HG03108 (cell line): ENCODE results near the gene AURKB.
A peak's percentile ranks its signal among the peaks of the same experiment; 100 is the strongest.
"Not testable (repeated sequence)": the region's sequence is repeated elsewhere in the genome, so short reads cannot be mapped to it uniquely, and the experiment has no call there.

ENCODE experiments used
- ATAC-seq: cut with Tn5 transposase; IDR thresholded peaks from one replicate; pipeline ENCODE4 v1.9.1; 2021; ENCODE audit warnings: moderate library complexity; ENCODE audit not compliant: unreplicated experiment

Gene AURKB

DNA sequence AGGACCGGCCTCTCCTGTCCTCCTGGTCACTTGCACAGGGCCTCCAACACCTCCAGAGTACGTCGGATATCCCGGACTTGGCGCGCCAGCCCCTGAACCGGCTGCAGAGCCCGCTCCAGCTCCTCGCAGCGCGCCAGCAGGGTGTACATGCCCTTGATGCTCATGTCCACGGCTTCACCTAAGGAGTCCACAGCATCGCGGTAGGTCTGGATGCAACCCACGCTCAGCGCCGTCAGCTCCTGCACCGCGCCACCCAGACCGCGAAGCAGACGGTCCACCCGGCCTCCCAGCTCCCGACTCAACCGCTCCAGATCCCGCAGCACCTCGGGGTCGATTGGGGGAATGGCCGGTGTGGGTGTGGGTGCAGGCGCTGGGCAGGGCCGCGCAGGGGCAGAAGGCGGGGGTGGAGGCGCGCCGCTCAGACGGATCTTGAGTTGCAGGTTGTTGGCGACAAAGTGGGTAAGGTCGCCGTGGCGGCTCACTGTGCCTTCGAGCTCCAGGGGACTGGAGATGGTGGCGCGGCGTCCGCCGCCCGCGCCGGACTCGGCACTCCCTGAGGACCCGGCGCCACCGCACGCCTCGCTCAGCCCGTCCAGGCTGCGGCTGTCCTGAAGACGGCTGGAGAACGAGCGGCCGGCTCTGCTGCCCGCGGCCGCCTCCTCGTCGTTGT lies 21.2 kb downstream of the AURKB start:
- ATAC-seq: no peak

DNA sequence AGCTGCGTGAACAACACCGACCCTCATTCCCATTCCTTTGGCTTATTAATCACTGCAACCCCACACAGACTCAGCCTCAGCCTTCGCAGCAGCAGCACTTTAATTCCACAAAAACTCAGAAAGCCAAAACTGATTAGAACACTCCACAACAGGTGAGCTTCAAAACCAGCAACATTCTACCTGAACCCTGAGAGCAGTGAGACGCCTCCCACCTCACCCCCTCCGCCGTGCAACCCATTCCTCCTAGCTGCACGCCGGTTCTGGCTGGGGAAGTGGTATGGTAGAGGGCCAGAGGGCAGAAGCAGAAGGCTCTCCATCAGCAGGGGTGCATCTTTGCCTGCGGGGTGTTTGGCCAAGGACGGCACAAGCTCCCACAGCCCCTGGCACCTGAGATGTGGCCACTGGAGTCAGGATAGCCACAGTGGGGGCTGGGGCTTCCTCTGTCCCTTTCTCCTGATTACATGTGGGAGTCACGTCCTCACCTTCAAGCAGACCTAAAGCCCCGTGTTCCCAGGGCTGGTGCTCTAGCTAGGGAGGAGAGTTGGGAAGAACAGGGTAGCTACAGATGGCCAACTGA lies 22.0 kb downstream of the AURKB start:
- no peak for ATAC-seq

DNA sequence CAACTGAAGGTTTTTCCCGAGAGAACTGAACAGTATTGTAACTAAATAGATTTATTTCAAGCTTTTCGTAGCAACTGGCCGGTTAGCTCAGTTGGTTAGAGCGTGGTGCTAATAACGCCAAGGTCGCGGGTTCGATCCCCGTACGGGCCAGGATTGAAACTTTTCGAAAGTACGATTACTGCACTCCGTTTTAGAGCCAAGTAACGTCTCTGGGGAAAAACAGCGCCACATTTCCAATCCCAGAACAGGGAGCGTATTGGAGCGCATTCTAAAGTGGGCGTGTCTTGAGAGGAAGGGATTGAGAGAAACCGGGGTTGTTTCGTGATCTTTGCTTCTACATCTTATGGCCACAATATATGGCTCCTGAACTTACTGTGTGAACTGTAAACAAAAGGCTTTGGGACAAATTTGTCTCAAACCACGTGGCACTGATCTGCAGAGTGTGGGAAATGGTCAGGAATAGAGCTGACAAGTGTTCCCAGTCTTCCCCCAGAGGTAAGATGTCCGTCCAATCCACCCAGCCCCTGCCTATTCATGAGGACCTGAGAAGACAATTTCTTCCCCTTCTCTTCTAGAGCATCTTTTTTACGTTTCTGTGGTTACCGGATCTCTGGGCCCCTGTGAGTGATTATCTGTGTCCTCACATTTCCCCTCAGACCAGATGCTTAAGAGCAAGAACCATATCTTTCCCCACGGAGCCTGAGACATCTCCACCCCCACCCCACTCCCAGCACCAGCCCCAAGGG lies 22.7 kb downstream of the AURKB start:
- no peak for ATAC-seq

DNA sequence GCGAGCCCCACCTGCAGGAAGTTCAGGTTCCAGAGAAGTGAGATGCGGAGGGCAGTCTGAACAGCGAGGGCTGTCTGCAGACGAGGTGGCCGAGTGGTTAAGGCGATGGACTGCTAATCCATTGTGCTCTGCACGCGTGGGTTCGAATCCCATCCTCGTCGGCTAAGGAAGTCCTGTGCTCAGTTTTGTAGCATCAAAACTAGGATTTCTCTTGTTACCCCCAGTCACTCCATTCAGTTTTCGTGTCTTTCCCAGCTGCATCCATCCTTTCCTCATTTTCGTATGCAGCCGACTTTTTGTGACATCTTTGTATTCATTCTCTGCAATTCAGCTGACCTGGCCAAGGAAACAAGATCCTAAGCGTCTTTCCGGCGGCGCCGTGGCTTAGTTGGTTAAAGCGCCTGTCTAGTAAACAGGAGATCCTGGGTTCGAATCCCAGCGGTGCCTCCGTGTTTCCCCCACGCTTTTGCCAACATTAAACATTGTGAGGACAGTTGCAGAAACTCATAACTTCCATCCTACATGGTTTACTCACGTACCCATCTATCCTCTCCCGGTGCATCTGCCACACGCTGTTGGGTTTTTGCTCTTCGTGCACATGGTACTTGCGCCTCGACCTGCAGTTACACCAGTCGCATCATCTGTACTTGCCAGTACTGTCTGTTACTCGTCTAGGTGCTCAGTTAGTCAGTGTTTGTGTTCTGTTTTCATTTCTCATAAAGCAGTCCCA lies 23.4 kb downstream of the AURKB start:
- peak; percentile 21 for ATAC-seq

DNA sequence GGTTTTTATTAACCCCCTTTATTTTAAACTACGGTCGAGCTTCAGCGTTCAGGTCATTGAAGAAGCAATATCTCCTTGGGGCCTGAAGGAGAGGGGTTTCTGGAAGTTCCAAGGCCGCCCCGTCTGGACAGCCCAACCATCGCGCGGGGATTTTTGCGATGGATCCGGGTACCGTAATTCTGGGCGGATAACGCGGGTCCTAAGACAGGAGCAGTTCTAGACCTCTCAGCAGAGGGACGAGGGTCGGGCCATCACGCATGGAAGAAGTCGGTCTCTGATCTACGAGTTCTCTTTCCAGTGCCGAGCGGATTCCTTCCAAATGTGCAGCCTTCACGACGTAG lies 24.0 kb downstream of the AURKB start:
- ATAC-seq: no peak

DNA sequence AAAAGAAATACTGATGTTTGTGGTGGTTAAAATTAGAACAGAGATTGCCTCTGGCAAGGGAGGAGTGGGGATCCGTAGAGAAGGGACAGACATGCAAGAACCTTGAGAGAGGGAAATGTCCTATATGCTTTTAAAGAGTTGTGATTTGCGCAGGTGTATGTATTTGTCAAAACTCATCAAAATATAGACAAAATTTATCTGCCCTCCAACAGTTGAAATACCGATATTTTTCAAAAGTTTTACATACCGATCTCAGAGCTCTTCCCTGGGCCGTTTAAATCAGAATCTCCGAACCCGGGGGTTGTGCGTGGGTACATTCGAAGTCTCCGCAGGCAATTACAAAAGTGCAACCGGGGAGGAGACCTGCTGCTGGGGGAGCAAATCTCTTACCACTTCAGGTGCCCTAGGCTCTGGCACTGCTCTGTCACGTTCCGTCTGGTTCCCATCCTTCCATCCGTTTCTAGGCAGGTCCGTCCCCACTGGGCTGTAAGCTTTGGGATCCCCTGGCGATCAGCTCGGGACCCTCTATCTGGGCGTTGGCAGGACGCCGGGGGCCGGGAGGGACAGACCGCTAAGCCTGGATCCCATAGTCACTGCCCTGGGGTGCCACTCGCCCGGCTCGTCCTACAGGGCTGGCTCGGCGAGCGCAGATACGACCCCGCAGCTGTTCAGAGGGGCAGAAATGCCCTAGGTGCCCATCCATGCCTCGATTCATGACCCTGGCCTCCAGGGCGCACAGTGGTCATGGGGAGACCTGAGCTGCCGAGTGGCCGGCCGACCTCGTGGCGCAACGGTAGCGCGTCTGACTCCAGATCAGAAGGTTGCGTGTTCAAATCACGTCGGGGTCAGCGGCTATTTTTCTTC lies 24.6 kb downstream of the AURKB start:
- ATAC-seq: no peak

DNA sequence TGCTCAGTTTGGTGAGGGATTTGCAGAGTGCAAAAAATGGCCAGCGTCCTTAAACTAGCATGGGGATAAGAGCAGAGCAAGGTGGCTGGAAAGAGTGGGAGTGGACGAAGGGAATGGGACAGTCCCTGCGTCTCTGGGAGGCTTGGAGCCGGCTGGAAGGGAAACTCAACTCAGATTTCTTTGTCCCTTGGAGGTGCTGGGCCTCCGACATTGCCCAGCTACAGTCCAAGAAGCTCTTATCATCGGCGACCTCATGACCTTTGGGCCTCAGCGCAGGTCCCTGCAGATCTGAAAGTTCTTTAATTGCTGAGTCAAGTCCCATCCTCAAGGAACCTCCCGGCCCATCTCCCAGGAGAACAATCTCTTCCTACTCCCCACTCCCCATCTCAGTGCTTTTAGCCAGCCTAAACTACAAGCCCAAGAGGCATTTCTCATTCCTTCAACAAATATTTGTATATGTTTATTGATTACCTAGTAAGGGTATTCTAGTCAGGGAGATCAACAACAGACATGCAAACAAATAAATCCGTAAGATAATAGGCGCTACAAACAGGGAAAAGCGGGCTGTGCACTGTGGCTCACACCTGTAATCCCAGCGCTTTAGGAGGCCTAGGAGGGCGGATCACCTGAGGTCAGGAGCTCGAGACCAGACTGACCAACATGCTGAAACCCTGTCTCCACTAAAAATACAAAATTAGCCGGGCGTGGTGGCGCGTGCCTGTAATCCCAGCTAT lies 33.2 kb downstream of the AURKB start:
- ATAC-seq: no peak

DNA sequence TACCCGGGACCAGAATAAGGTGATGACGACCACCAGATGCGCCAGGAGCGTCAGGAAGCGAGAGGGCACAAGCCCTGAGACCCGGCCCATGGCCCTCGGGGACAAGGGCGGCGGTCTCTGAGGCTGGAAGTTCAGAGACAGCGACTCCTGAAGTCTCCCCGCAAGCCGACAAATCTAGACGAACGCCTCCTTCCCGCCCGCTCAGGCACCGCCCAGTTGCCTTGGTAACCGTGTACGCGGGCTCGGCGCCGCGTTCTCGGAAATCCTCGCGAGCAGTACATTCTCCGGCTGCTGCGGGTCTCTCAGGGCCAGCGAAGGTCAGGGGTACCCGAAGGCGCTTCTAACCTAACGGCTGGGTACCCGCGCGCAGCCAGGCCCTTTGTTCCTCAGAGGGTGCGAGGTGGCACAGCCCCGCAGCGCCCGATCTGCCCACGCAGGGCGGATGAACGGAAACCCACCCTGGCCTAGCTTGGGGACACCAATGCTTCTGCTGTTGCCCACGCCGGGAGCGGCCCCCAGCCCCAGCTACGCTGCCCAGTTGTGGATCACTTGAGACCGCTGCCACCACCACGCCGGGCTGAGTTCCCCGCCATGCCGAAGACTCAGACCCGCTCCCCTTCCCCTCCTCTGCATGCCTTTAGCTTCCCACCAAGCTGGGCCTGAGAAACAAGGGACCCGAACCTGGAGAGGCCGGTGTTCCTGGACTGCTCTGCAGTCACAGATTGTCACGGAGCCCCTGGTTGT lies 34.0 kb downstream of the AURKB start, which contains the start of gene TMEM107:
TSS of gene TMEM107 (minus strand) at position 184 of the 744 bp plus-strand sequence. CDS start at position 90, 94 bp downstream.
- ATAC-seq: no peak

DNA sequence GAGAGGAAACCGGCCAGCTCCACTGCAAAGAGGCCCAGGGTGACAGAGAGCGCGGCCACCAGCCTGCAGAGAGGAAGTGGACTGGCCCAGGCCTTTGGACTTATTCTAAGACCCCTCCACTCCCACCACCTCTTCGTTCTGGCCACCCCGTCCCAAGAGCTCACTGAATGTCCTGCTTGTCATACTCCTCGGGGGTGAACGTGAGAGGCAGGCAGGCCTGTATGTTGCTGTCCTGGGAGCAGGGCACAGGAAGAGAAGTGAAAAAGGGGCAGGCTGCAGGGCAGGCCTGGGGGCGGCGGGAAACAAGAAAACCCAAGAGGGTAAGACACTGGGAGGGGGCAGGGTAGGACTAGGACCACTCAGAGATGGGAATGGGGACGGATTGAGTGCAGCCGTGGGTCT lies 34.6 kb downstream of the AURKB start:
- no peak for ATAC-seq

DNA sequence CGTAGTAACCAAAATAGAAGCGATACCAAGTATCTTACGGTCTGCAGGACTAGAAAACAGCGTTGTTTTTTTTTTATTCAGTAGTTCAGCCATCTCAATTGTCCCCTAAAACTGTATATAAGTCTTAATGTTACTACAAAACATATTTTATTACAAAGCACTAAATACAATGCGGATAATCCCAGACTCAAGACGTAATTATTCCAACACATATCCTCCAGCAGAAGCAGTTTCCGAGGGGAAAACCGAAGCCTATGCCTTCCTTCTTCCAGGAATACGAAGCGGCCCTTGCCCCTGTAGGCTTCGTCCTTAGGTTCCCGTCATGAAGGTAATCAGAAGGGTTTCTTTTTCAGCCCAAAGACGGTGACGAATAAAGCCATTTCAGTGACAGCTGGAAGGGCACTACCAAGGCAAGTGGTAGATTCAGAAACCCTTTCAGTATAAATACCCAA lies 36.5 kb downstream of the AURKB start:
- no peak for ATAC-seq

DNA sequence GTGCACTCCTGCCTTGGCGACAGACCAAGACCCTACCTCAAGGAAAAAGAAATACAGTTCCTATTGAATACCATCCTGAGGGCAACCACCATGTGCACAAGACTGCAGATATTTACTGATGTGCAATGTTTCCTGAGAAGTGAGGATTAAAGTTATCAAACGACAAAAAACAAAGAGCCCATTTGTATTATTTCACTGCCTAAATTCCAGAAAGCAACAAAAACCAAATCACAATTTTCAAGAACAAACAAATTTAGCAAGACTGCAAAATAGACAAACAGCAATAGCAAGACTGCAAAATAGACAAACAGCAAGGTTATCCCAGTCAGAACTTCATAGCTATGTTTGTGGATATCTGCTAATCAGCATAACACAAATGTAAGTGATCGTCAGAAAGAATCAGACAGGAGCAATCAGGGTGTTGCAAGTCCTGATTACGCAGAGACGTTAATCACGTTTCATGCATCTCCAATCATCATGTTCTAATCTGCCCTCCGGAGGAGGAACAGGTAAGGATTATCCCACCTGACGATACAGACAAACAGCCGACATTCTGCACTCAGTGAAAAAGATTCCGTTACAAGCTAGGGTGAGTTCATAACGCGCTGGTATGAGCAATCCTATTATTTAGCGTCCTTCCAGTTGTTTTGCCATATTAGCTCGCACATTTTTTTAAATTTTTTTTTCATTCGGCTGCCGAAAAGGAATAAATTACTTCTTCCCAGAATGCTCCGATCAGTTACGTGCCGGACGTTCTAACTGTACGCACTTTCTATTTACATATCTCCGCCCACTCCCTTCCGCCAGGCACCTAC lies 37.1 kb downstream of the AURKB start:
- ATAC-seq: peak; percentile 63

DNA sequence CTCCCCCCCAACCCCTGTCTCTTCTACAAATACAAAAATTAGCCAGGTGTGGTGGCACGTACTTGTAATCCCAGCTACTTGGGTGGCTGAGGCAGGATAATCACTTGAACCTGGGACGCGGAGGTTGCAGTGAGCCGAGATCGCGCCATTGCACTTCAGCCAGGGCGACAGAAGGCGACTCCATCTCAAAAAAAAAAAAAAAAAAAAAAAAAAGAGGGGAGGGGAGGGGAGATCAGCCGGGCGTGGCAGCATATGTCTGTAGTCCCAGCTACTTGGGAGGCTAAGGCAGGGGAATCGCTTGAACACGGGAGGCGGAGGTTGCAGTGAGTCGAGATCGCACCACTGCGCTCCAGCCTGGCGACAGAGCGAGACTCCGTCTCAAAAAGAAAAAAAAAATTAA lies 40.2 kb downstream of the AURKB start:
- not testable (repeated sequence) for ATAC-seq

DNA sequence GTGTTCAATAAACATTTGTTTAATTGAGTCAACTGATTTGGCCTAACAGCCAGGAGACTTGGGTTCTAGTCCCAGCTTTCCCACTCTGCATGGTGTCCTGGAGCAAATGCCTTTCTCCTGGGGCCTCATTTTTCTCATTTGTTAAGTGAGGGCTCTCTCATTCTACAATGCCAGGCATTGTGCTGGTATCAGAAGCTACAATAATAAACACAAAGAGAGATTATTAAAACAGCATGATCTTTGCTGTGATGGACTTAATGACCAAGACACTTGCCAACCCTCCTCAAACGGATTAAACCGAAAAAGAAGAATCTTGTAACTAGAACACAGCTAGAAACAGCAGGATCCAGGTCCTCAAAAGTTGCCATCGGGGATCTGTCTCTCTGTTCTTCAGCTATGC lies 42.8 kb downstream of the AURKB start:
- ATAC-seq: no peak

DNA sequence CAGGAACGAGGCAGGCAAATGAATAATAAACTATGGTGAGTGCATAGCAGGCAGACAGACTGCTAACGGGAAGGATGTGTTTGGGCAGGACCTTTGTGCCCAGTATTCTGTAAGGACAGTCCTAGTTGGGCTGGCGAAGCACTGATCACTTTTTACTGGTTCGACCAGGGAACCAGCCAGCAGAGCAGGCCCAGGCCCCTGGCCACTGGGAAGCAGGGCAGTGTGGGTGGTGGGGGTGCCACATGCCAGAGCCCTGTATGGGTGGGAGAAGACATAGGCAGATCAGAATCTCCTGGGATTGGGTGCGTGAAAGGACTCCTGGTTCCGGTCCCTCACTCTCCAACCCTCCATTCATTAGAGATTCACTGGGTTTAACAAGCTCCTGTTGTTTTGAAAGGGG lies 43.6 kb downstream of the AURKB start:
- no peak for ATAC-seq

DNA sequence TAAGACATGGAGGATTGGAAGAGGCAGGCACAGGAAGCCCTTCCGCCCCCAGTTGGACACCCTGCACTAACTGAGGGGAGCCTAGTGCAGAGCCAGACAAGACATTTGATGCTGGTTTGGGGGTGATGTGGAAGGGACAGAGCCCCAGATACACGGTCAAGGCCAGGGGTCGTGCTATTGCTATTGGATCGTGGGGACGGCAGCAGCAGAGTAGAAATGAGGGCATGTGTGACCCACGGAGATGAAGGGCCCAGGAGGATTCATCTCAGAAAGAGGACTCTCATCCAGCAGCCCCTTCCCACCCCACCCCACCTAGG lies 45.6 kb downstream of the AURKB start:
- ATAC-seq: no peak

DNA sequence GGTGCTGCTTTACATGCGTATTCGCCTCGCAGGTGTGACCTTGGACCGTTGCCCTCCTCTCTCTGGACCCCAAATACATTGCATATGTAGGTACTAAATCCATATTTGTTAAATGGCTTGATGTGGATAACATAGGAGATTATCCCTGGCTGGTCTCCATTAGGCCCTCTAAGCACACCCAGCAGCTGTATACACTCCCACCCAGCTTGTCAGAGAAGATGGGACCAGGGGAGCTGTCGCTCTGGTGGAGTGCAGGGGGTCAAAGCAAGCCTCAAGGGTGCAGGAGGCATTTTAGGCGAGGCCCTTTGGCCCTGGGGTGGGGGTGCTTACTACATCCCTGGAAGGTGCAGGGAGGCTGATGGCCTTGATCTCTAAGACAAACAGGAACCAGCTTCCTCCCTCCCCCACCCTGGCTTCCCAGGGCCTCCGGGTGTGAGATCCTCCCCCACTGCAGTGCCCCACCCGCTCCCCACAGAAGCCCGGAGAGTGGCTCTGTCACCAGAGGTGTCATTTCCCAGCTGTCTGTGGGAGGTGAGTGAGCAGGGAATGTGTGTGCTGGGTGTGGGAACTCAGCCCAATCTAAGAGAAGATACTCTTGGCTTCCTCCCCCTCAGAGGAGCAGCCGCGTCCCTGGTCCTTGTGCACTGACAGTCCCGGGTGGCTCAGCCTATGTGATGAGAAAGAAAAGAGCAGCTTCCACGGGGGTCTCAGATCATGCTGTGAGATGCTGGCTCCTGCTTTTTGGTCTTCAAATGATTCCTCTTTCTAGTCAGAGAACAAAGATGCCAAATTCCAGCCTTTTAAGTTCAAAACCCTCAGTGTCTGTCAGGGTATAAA lies 46.2 kb downstream of the AURKB start:
- ATAC-seq: no peak
